ENCODE data around the gene PPP4R2. TPM values are rescaled to one million over a fixed set of nuclear protein-coding genes. Genes with fewer than 3 reads are reported as not detected.

The PPP4R2 gene
- total and polyA plus RNA-seq, 2 of the 8 experiments (the other 6 are each of a cell fraction or from before 2014, with no cell fraction given): 11.5 to 89.9 TPM

DNA sequence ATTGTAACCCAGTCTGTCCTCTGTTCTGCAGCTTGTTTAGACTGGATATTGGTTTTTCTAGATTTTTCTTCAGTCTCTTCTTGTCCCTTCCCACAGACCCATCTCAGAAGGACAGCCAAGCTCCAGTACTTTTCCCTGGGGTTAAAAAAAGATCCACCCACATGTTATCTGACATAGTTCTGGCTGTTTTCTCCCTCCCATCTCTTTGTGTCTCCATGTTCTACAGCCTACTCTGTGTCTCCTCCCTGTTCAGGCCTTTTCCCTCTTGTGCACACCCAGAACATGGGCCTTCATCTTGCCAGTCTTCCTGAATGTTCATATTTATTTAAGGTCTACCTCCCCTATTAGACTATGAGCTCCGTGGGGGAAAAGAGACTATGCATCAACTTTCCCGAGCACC, 5.1 kb upstream of the PPP4R2 start:
- Histone ChIP-seq H3K14ac (ENCODE audit: insufficient read length) (no peak overlapping the region), H4K8ac (ENCODE audit: extremely low read depth, insufficient read depth, low read length) (no peak overlapping the region), H3K79me1 (ENCODE audit: low read depth, low read length) (no peaks in the 10 kb centered on the region), H2BK5ac (ENCODE audit: low read depth, low read length) (no peak overlapping the region), H3K9me3 (ENCODE audit: insufficient read depth in 2 of 2, low read depth in 1 of 2, low read length in 1 of 2) (no peaks in the 10 kb centered on the region), H2BK120ac (replicated peaks; ENCODE audit: low read depth, low read length) (no peak overlapping the region), H3K27ac (ENCODE audit: low read depth, low read length) (no peak overlapping the region), H4K91ac (replicated peaks; ENCODE audit: insufficient read length, low read length) (no peak overlapping the region), H3K36me3 (ENCODE audit: control insufficient read depth in 2 of 4, insufficient read depth in 4 of 4, low read length in 3 of 4) (no peaks in the 10 kb centered on the region), H2BK12ac (ENCODE audit: low read depth, low read length) (no peak overlapping the region), H3K23me2 (ENCODE audit: low read depth, low read length) (0 out of 2 replicates have a peak, but pooled peaks cover 2% of the 10 kb centered on the region), H3K23ac (ENCODE audit: insufficient read length) (no peak overlapping the region), H3K4me2 (ENCODE audit: insufficient read depth in 1 of 2, low read depth in 2 of 2, low read length in 2 of 2) (no peak overlapping the region), H3K79me2 (ENCODE audit: control insufficient read depth in 1 of 2, insufficient read depth in 2 of 2, low read length in 2 of 2) (no peaks in the 10 kb centered on the region), H2BK15ac (ENCODE audit: low read length) (no peak overlapping the region), H3K9ac (replicated peaks in 1 of 4; ENCODE audit: extremely low read depth in 1 of 4, low read depth in 3 of 4, low read length in 3 of 4) (no peak overlapping the region), H3K4me3 (ENCODE audit: extremely low read depth in 1 of 4, insufficient read depth in 2 of 4, low read depth in 3 of 4, low read length in 4 of 4) (no peak overlapping the region), H3K56ac (replicated peaks; ENCODE audit: insufficient read length, low read depth, low read length) (no peak overlapping the region), H4K5ac (ENCODE audit: insufficient read length, low read depth, low read length) (no peak overlapping the region), H2AFZ (ENCODE audit: low read length) (no peak overlapping the region), H3K27me3 (replicated peaks in 1 of 4; ENCODE audit: control insufficient read depth in 3 of 4, extremely low read depth in 1 of 4, insufficient read depth in 3 of 4, low read length in 3 of 4) (no peaks in the 10 kb centered on the region), H2AK5ac (ENCODE audit: low read depth, low read length) (no peak overlapping the region), H4K20me1 (replicated peaks in 1 of 2; ENCODE audit: control insufficient read depth in 1 of 2, insufficient read depth in 2 of 2, low read length in 2 of 2) (no peaks in the 10 kb centered on the region), H2BK20ac (ENCODE audit: low read length) (no peak overlapping the region), H3K4ac (replicated peaks; ENCODE audit: insufficient read length, low read depth, low read length) (no peak overlapping the region), H3K18ac (ENCODE audit: extremely low read depth, low read length) (no peak overlapping the region), H3K4me1 (replicated peaks in 1 of 4; ENCODE audit: control insufficient read depth in 3 of 4, insufficient read depth in 4 of 4, low read length in 3 of 4) (peaks cover 0 to 4% (median 0%) of the 10 kb centered on the region in 4 experiments; a peak in 3 of 7 replicates)
- FAIRE-seq: no peak
- DNase-seq (ENCODE audit: low read depth in 1 of 2, low spot score in 2 of 2): no peak
- WGBS, 2 experiments (ENCODE audit: extremely low coverage in 1 of 2, insufficient coverage in 1 of 2, insufficient read length in 1 of 2, insufficient replicate concordance in 2 of 2, low coverage in 1 of 2, low lambda C conversion rate in 2 of 2, missing lambda C conversion rate in 1 of 2): 82% methylated on average over 2 of the region's 2 CpGs; no CpG with 5 or more reads in 1 of the 2 experiments
- TF ChIP-seq BRCA1 (IDR thresholded peaks at IDR 0.05; ENCODE audit: low read depth, low read length) (no peak), SP2 (IDR thresholded peaks at IDR 0.05; ENCODE audit: low read length) (no peak), TAF7 (optimal IDR thresholded peaks at IDR 0.05; ENCODE audit: borderline replicate concordance, low read depth, low read length) (no peak), CHD1 (IDR thresholded peaks at IDR 0.05; ENCODE audit: low read depth, low read length) (no peak), JUN (IDR thresholded peaks at IDR 0.05; ENCODE audit: low read depth, low read length) (no peak), MAFK (IDR thresholded peaks at IDR 0.05; ENCODE audit: low read depth, low read length) (no peak), NRF1 (IDR thresholded peaks at IDR 0.05; ENCODE audit: low read depth, low read length) (no peak)
- TF ChIP-seq, protein P1, sequence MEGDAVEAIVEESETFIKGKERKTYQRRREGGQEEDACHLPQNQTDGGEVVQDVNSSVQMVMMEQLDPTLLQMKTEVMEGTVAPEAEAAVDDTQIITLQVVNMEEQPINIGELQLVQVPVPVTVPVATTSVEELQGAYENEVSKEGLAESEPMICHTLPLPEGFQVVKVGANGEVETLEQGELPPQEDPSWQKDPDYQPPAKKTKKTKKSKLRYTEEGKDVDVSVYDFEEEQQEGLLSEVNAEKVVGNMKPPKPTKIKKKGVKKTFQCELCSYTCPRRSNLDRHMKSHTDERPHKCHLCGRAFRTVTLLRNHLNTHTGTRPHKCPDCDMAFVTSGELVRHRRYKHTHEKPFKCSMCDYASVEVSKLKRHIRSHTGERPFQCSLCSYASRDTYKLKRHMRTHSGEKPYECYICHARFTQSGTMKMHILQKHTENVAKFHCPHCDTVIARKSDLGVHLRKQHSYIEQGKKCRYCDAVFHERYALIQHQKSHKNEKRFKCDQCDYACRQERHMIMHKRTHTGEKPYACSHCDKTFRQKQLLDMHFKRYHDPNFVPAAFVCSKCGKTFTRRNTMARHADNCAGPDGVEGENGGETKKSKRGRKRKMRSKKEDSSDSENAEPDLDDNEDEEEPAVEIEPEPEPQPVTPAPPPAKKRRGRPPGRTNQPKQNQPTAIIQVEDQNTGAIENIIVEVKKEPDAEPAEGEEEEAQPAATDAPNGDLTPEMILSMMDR (IDR thresholded peaks at IDR 0.05; ENCODE audit: control extremely low read depth in 1 of 3, insufficient read depth in 1 of 3, low read depth in 1 of 3, low read length in 3 of 3): no peak
- TF ChIP-seq, protein P2, sequence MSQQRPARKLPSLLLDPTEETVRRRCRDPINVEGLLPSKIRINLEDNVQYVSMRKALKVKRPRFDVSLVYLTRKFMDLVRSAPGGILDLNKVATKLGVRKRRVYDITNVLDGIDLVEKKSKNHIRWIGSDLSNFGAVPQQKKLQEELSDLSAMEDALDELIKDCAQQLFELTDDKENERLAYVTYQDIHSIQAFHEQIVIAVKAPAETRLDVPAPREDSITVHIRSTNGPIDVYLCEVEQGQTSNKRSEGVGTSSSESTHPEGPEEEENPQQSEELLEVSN (IDR thresholded peaks at IDR 0.05): no peak
- CTCF ChIA-PET (ENCODE audit: partially characterized antibody): interaction anchor here (1.3 to 3.2 kb wide), 3 partner anchors 10 to 65 kb away, joined by 3 to 31 read pairs (median 6); no protein-coding TSS in a partner anchor
- POLR2A ChIA-PET (ENCODE audit: partially characterized antibody): interaction anchor here (1.1 kb wide), 1 partner anchor 29 kb away, joined by 3 read pairs; no protein-coding TSS in a partner anchor

Measured in H1 (cell line).